GM12892 (cell line): ENCODE results near the gene DCTN2.

Source experiments
- POLR2A ChIP-seq: IDR thresholded peaks from 2 replicates; pipeline ENCODE4 v1.6.1; 2011; ENCODE audit warnings: low read depth, low read length, control low read depth
- POLR2AphosphoS5 ChIP-seq: IDR thresholded peaks from 2 replicates; pipeline ENCODE4 v1.6.1; 2011; ENCODE audit warnings: low read depth, low read length, control low read depth
- TAF1 ChIP-seq: IDR thresholded peaks from 2 replicates; pipeline ENCODE4 v1.6.1; 2011; ENCODE audit warnings: low read depth, mild to moderate bottlenecking, control low read depth, low read length, borderline replicate concordance

- no peak for TF ChIP-seq POLR2AphosphoS5
- no peak for TF ChIP-seq TAF1
- TF ChIP-seq POLR2A: no peak
These were observed 57.8 kb downstream of the DCTN2 start for GRCh38 chr12:57489157-57489641.
